ENCODE results near the gene IGFBP3.

IGFBP3 gene

GRCh38 chr7:45897042-45897690, 23.9 kb downstream of the IGFBP3 start:
- H3K27ac ChIP-seq (ENCODE audit: low read depth, low read length, poor library complexity, severe bottlenecking), result no peak overlapping the region
- no peaks in the 10 kb centered on the region for H3K79me2 ChIP-seq (ENCODE audit: insufficient read depth, low read length)
- H3K4me1 ChIP-seq (ENCODE audit: insufficient read depth, low read length, severe bottlenecking), result no peaks in the 10 kb centered on the region
- H4K20me1 ChIP-seq (ENCODE audit: insufficient read depth, low read length), result no peaks in the 10 kb centered on the region
- no peaks in the 10 kb centered on the region for H3F3A ChIP-seq (ENCODE audit: insufficient read depth, low read length)
- H3K27me3 ChIP-seq (ENCODE audit: insufficient read depth, low read length), result no peaks in the 10 kb centered on the region
- H3K4me2 ChIP-seq (ENCODE audit: low read length), result no peak overlapping the region
- H2AFZ ChIP-seq (ENCODE audit: low read length), result no peak overlapping the region
- H3K4me3 ChIP-seq (ENCODE audit: low read depth, low read length, poor library complexity, severe bottlenecking), result no peak overlapping the region
- H3K9me2 ChIP-seq (ENCODE audit: low read depth, low read length), result no peaks in the 10 kb centered on the region
- no peaks in the 10 kb centered on the region for H3K9me3 ChIP-seq (ENCODE audit: low read length)
- TF ChIP-seq CTCF (IDR thresholded peaks at IDR 0.05; ENCODE audit: low read length) (no peak), EZH2 (IDR thresholded peaks at IDR 0.05; ENCODE audit: borderline replicate concordance, low read length) (no peak)
- no peaks in the 10 kb centered on the region for H3K36me3 ChIP-seq (ENCODE audit: insufficient read depth, low read length)
- H3K9ac ChIP-seq (ENCODE audit: low read length), result no peak overlapping the region

GRCh38 chr7:45894665-45895062, 26.4 kb downstream of the IGFBP3 start:
- Histone ChIP-seq H3K4me2 (ENCODE audit: low read length) (no peak overlapping the region), H3K9ac (ENCODE audit: low read length) (no peak overlapping the region), H3K79me2 (ENCODE audit: insufficient read depth, low read length) (no peaks in the 10 kb centered on the region), H3F3A (ENCODE audit: insufficient read depth, low read length) (no peaks in the 10 kb centered on the region), H3K27ac (ENCODE audit: low read depth, low read length, poor library complexity, severe bottlenecking) (no peak overlapping the region), H3K36me3 (ENCODE audit: insufficient read depth, low read length) (no peaks in the 10 kb centered on the region), H4K20me1 (ENCODE audit: insufficient read depth, low read length) (no peaks in the 10 kb centered on the region), H3K4me1 (ENCODE audit: insufficient read depth, low read length, severe bottlenecking) (no peaks in the 10 kb centered on the region), H3K9me2 (ENCODE audit: low read depth, low read length) (no peaks in the 10 kb centered on the region), H3K27me3 (ENCODE audit: insufficient read depth, low read length) (no peaks in the 10 kb centered on the region), H3K9me3 (ENCODE audit: low read length) (no peaks in the 10 kb centered on the region), H3K4me3 (ENCODE audit: low read depth, low read length, poor library complexity, severe bottlenecking) (no peak overlapping the region), H2AFZ (ENCODE audit: low read length) (no peak overlapping the region)
- no peak for TF ChIP-seq CTCF (IDR thresholded peaks at IDR 0.05; ENCODE audit: low read length)
- no peak for TF ChIP-seq EZH2 (IDR thresholded peaks at IDR 0.05; ENCODE audit: borderline replicate concordance, low read length)

GRCh38 chr7:45893996-45894664, 26.9 kb downstream of the IGFBP3 start:
- Histone ChIP-seq H3K4me3 (ENCODE audit: low read depth, low read length, poor library complexity, severe bottlenecking) (no peak overlapping the region), H3K9ac (ENCODE audit: low read length) (no peak overlapping the region), H3K9me2 (ENCODE audit: low read depth, low read length) (no peaks in the 10 kb centered on the region), H3K36me3 (ENCODE audit: insufficient read depth, low read length) (no peaks in the 10 kb centered on the region), H3F3A (ENCODE audit: insufficient read depth, low read length) (no peaks in the 10 kb centered on the region), H2AFZ (ENCODE audit: low read length) (no peak overlapping the region), H3K27me3 (ENCODE audit: insufficient read depth, low read length) (no peaks in the 10 kb centered on the region), H3K4me2 (ENCODE audit: low read length) (no peak overlapping the region), H3K79me2 (ENCODE audit: insufficient read depth, low read length) (no peaks in the 10 kb centered on the region), H3K4me1 (ENCODE audit: insufficient read depth, low read length, severe bottlenecking) (no peaks in the 10 kb centered on the region), H4K20me1 (ENCODE audit: insufficient read depth, low read length) (no peaks in the 10 kb centered on the region), H3K9me3 (ENCODE audit: low read length) (no peaks in the 10 kb centered on the region), H3K27ac (ENCODE audit: low read depth, low read length, poor library complexity, severe bottlenecking) (no peak overlapping the region)
- TF ChIP-seq CTCF (IDR thresholded peaks at IDR 0.05; ENCODE audit: low read length) (no peak), EZH2 (IDR thresholded peaks at IDR 0.05; ENCODE audit: borderline replicate concordance, low read length) (no peak)
